ENCODE data around the gene FNDC3B.

GRCh38 chr3:172321035-172321434, 281.7 kb downstream of the FNDC3B start:
- TF ChIP-seq CTCF (IDR thresholded peaks at IDR 0.05), result no peak
- no peak for TF ChIP-seq ZFX (IDR thresholded peaks at IDR 0.05; ENCODE audit: borderline replicate concordance)
